HG02798 (cell line): ENCODE results near the gene PLA2G12B.
"Not testable (repeated sequence)": the region's sequence is repeated elsewhere in the genome, so short reads cannot be mapped to it uniquely, and the experiment has no call there.

Experiments used
- ATAC-seq: cut with Tn5 transposase; IDR thresholded peaks from one replicate; pipeline ENCODE4 v1.9.1; 2021; ENCODE audit warnings: mild to moderate bottlenecking; ENCODE audit not compliant: unreplicated experiment, poor library complexity

PLA2G12B gene

GRCh38 chr10:72943498-72944234 lies 10.9 kb downstream of the PLA2G12B start:
- ATAC-seq, result no peak

DNA sequence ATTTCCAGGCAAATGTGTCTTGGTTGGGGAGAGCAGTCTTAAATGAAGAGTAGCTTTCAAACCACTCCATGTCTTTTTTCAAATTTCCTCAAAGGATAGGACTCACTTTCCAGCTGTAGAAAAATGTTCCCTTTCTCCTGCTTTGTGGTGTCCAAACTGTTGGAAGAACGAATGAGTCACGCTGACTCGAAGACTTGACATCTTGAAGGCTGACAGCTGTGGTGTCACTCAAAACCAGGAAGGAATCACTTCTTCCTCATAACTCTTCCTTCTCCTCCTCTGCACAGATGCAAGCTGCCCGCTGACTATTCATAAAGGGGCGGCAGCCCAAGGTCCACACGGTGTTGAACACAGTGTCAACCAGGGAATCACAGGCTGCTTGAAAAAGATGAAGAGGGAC lies 19.2 kb downstream of the PLA2G12B start:
- ATAC-seq, result no peak

DNA sequence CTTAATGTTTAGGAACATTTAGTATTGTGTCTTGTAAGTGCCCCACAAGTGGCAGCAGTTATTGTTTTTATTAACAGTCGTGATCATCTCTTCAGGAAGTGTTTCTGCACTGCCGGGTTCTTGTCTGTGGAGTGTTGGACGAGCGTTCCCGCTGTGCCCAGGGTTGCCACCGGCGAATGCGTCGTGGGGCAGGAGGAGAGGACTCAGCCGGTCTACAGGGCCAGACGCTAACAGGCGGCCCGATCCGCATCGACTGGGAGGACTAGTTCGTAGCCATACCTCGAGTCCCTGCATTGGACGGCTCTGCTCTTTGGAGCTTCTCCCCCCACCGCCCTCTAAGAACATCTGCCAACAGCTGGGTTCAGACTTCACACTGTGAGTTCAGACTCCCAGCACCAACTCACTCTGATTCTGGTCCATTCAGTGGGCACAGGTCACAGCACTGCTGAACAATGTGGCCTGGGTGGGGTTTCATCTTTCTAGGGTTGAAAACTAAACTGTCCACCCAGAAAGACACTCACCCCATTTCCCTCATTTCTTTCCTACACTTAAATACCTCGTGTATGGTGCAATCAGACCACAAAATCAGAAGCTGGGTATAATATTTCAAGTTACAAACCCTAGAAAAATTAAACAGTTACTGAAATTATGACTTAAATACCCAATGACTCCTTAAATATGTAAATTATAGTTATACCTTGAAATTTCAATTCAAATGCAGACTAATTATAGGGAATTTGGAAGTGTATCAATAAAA lies 22.2 kb downstream of the PLA2G12B start:
- ATAC-seq, result no peak

GRCh38 chr10:72930276-72930675 lies 24.3 kb downstream of the PLA2G12B start:
- ATAC-seq, result no peak

DNA sequence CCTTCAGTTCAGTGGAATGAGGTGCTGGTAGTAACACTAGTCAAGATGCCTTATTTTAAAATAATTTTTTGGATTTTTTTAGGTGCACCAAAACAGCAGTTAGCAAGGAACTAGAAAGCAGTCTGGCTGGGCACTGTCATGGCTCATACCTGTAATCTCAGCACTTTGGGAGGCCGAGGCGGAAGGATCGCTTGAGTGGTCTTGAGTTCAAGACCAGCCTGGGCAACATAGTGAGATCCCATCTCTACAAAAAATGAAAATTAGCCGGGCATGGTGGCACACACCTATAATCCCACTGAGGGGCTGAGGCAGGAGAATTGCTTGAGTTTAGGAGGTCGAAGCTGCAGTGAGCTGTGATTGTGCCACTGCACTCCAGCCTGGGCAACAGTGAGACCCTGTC lies 25.8 kb downstream of the PLA2G12B start:
- ATAC-seq, result no peak

GRCh38 chr10:72927485-72927884 lies 27.1 kb downstream of the PLA2G12B start:
- ATAC-seq, result no peak

- ATAC-seq, result no peak
Observed at GRCh38 chr10:72925951-72926465, 28.6 kb downstream of the PLA2G12B start.

GRCh38 chr10:72924351-72924750 lies 30.3 kb downstream of the PLA2G12B start:
- ATAC-seq, result no peak

DNA sequence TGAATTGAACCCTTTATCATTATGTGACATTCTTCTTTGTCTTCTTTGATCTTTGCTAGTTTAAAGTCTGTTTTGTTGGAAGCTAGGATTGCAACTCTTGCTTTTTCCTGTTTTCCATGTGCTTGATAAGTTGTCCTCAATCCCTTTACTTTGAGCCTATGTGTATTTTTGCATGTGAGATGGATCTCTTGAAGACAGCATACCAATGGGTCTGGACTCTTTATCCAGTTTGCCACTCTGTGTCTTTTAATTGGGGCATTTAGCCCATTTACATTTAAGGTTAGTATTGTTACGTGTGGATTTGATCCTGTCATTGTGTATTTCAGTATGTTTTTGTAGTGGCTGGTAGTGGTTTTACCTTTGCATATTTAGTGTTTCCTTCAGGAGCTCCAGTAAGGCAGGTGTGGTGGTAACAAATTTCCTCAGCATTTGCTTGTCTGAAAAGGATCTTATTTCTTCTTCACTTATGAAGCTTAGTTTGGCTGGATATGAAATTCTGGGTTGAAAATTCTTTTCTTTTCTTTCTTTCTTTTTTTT lies 33.4 kb downstream of the PLA2G12B start:
- not testable (repeated sequence) for ATAC-seq

- no peak for ATAC-seq
Observed at GRCh38 chr10:72918352-72918751, 36.3 kb downstream of the PLA2G12B start.

- not testable (repeated sequence) for ATAC-seq
Observed at GRCh38 chr10:72917803-72918332, 36.7 kb downstream of the PLA2G12B start.

DNA sequence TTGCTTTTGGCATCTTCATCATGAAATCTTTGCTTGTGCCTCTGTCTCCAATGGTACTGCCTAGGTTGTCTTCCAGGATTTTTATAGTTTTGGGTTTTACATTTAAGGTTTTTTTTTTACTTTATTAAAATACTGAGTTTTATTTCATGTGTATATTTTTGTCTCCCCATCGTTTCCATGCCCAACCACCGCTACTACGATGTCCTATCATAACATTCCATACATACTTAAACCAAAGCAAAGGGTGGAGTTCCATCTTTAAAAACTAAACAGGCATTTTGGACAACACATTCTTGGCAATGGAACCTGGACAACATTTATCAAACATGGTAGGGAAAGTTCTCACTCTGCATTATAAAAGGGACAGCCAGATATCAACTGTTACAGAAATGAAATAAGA lies 37.4 kb downstream of the PLA2G12B start:
- ATAC-seq, result not testable (repeated sequence)

DNA sequence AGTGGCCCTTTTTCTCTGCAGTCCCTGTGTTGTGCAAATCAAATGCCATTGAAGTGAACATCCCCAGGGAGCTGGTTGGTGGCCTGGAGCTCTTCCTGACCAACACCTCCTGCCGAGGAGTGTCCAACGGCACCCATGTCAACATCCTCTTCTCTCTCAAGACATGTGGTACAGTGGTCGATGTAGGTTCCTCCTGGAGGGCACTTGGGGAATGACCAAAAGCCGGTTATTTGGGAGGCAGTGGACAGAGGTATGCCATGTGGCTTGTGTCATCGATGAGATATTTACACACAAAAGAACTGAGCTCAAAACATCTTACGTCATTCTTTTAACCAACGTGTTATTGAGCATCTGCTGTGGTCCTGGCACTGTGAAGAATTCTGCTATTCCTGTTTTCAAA lies 41.3 kb downstream of the PLA2G12B start:
- no peak for ATAC-seq

DNA sequence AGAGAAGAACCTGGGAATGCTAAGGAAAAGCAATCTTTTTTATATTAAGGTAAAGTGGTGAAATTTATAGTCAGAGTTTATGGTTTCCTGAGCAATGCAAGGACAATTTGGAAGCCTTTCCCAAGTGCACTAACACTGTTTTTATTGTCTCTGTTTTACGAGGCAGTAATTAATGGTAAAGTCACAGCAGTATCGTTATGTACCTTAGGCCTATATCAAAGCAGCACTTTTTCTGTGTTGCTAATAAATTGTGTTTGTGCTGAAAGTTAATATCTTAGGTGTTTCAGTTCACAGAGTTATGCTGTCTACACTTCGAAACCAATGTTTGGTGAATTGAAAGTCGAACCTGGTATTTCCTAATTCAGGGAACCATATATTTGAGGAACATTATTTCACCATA lies 41.9 kb downstream of the PLA2G12B start:
- no peak for ATAC-seq

- no peak for ATAC-seq
Observed at GRCh38 chr10:72911758-72912157, 42.8 kb downstream of the PLA2G12B start.

- ATAC-seq, result no peak
Observed at GRCh38 chr10:72910705-72911104, 43.9 kb downstream of the PLA2G12B start.

GRCh38 chr10:72906446-72906845 lies 48.2 kb downstream of the PLA2G12B start:
- no peak for ATAC-seq

- ATAC-seq, result no peak
Observed at GRCh38 chr10:72904806-72905205, 49.8 kb downstream of the PLA2G12B start.

DNA sequence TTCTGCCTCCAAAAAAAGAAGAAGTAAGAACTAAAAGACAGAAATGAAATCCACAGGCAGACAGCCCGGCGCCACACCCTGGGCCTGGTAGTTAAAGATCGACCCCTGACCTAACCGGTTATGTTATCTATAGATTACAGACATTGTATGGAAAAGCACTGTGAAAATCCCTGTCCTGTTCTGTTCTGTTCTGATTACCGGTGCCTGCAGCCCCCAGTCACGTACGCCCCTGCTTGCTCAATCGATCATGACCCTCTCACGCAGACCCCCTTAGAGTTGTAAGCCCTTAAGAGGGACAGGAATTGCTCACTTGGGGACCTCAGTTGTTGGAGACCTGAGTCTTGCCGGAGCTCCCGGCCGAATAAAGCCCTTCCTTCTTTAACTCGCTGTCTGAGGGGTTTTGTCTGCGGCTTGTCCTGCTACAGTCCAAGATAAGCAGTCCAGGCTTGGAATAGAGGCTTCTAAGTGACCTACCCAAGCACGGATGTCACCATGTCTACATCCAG lies 50.6 kb downstream of the PLA2G12B start:
- not testable (repeated sequence) for ATAC-seq

DNA sequence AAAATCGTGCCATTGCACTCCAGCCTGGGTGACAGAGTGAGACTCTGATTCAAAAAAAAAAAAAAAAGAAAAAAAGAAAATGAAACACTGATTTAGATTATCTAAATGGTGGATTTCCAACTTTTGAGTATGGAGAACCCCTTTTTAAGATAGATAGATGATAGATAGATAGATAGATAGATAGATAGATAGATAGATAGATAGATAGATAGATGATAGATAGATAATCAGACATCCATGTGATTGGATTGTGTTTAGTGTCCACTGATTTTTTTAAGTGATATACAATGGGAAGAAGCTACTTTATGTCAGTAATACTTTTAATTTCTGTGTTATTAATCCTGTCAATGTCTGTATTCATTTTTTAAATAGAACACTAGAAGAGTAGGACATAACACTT lies 55.1 kb downstream of the PLA2G12B start:
- no peak for ATAC-seq

GRCh38 chr10:72898616-72899015 lies 56.0 kb downstream of the PLA2G12B start:
- ATAC-seq, result no peak
